Pulmonary artery endothelial cell (primary cell): ENCODE results near the gene TCF25. TPM values are rescaled to one million over a fixed set of nuclear protein-coding genes. Genes with fewer than 3 reads are reported as not detected.
A peak's percentile ranks its signal among the peaks of the same experiment; 100 is the strongest.
"Not testable (repeated sequence)": the region's sequence is repeated elsewhere in the genome, so short reads cannot be mapped to it uniquely, and the experiment has no call there.

Experiments
- DNase-seq: peaks from one replicate; pipeline ENCODE4 v3.0.0-alpha.2; 2011; ENCODE audit warnings: low read depth, low spot score
- total RNA-seq: library from RNA; depleted of rRNA; stranded (reverse); fragments of >200 nt; gene quantifications from 2 replicates; pipeline ENCODE4 v1.2.3, GENCODE V29; 2014

TCF25 gene, protein sequence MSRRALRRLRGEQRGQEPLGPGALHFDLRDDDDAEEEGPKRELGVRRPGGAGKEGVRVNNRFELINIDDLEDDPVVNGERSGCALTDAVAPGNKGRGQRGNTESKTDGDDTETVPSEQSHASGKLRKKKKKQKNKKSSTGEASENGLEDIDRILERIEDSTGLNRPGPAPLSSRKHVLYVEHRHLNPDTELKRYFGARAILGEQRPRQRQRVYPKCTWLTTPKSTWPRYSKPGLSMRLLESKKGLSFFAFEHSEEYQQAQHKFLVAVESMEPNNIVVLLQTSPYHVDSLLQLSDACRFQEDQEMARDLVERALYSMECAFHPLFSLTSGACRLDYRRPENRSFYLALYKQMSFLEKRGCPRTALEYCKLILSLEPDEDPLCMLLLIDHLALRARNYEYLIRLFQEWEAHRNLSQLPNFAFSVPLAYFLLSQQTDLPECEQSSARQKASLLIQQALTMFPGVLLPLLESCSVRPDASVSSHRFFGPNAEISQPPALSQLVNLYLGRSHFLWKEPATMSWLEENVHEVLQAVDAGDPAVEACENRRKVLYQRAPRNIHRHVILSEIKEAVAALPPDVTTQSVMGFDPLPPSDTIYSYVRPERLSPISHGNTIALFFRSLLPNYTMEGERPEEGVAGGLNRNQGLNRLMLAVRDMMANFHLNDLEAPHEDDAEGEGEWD
- total RNA-seq, result 161 and 226 TPM in 2 replicates

DNA sequence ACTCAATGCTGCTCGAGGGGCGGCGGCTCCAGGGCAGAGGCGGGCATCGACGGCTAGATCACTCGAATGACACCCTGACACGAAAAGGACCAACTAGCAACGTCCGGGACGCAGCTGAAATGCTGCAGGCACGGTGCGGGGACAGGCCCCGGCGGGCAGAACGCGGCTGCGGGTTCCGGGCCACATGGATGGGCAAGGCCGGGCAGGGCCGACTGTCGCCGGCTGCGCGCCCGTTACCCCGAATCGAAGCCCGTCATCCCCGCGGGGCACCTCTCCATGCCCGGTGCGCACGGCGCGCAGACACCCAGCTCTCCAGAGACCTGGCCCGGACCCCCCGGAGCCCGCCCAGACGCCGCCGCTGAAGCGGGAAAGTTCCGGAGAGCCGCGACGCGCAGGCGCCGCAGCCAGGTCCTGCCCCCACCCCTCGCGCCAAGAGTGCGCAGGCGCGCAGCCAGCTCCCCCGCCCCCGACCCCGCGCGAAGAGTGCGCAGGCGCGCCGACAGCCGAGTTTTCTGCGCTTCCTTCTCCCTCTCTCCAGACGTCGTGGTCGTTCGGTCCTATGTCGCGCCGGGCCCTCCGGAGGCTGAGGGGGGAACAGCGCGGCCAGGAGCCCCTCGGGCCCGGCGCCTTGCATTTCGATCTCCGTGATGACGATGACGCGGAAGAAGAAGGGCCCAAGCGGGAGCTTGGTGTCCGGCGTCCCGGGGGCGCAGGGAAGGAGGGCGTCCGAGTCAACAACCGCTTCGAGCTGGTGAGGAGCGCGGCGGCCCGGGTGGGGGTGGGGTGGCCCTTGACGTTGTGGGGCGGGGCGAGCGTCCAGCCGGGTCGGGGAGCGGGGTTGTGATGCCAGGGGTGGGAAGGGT lies at the start of gene TCF25:
Gene TCF25 (plus strand): TSS at position 484 of the 863 bp plus-strand sequence. CDS start 76 bp downstream, at position 560.
- DNase-seq, result peak; percentile 37

DNA sequence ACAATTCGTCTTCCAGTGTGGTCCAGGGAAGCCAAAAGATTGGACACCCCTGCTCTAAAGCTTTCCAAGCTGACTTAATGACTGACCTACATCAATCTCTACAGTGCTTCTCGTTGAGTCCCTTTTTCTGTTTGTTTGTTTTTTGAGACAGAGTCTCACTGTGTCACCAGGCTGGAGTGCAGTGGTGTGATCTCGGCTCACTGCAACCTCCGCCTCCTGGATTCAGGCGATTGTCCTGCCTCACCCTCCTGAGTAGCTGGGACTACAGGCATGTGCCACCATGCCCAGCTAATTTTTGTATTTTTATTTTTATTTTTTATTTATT lies 49.6 kb upstream of the TCF25 start:
- DNase-seq, result not testable (repeated sequence)

DNA sequence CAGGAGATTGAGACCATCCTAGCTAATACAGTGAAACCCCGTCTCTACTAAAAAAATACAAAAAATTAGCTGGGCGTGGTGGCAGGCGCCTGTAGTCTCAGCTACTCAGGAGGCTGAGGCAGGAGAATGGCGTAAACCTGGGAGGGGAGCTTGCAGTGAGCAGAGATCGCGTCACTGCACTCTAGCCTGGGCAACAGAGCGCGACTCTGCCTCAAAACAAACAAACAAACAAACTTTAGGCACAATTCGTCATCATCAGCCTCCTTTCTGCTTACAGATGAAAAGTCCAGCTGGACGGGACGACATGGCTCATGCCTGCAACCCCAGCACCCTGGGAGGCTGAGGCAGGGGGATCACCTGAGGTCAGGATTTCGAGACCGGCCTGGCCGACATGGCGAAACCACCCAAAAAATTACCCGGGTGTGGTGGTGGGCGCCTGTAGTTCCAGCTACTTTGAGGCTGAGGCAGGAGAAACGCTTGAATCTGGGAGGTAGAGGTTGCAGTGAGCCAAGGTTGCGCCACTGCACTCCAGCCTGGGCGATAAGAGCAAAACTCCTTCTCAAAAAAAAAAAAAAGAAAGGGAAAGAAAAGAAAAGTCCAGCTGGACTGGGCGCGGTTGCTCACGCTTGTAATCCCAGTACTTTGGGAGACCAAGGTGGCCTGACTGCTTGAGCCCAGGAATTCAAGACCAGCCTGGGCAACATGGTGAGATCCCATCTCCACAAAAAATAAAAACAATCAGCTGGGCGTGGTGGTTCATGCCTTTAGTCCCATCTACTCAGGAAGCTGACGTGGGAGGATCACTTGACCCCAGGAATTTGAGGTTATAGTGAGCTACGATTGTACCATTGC lies 46.6 kb upstream of the TCF25 start:
- DNase-seq, result no peak

DNA sequence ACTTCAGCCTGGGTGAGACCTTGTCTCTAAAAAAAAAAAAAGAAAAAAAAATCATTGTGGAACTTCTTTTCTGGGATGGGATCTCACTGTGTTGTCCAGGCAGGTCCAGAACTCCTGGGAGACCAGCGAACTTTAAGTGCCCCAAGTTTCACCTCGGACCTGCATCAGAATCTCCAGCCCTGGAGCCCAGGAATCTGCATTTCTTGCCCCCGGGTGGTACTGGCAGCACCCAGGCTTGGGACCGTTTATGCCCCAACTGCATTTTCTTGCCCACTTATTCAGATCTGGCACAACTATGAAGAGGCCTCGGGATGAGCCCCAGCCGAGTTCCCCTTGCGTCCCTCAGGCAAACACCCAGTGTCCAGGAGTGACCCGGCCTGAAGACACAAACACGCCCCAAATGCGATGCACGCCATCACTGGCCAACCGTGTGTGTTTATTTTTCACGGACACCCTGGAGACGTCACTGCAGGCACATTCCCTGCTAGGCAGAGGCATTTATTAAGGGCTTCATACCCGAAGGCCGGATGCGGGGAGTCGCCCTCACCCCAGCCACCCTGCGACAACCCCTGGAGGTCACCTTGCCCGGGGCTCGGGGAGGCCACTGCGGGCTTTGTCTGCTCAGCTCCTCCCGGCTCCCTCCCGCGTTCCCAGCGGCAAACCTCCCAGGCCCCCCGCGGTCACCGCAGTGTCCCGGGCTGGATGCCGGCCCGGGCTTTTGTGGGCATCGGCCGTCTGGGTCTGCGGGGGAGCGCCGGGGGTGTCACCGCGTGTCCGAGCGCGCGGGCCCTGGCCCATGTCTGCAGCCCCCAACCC lies 45.8 kb upstream of the TCF25 start:
- DNase-seq, result no peak

DNA sequence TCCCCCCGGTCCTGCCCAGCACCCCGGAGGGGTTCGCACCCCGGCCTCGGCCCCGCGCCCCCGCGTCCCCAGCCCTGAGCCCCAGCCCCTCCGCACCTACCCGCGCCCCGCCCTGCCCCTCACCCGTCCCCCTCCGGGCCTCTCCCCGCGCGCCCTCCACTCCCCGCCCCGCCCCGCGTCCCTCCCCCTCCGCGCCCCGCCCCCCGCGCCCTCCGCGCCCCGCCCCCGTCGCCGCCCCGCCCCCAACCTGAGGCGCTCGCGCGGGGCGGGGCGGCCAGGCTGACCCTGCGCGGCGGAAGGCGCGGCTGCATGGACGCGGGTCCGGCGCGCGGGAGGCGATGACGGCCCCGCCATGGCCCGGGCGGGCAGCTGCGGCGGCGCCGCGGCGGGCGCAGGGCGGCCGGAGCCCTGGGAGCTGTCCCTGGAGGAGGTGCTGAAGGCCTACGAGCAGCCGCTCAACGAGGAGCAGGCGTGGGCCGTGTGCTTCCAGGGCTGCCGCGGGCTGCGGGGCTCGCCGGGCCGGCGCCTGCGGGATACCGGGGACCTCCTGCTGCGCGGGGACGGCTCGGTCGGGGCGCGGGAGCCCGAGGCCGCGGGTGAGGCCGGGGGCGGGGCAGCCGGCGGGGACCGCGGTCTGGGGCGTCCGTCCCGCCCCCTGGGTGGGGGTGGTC lies 45.1 kb upstream of the TCF25 start, which contains the start of gene SPIRE2:
Gene SPIRE2 (plus strand): TSS at position 277 of the 671 bp plus-strand sequence. CDS start 76 bp downstream, at position 353.
- DNase-seq, result no peak

DNA sequence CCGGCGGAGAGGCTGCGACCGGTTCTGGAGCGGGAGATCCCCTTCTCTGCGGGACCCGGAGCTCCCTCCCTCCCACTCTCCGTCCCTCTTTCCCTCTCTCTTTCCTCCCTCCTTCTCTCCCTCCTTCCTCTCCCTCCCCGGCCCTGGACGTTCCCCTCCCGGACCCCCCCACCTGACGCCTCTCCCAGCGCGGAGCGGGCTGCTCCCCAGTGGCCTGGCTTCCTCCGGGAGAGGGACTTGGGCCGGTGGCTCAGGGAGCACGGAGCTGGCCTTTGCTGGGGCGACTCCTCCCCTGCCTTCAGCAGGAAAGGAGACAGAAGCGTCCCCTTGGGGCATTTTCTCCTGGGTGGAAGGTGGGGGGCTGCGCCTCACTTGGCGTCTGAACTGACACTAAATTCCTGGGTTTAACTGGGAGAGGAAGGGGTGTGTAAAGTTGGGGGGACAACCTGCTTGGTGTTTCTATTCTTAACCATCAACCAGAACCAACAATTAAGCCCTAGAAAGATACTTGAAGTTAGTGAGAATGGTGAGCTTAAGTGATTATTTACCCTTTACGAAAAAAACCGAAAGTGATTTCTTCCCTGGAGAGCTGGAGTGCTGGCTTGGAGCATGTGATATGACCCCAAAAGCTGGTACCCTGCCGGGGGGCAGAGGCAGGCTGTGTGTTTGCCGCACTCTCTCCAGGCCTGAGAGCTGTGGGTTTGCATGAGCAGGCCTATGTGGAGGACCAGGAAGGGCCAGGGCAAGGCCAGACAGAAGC lies 44.3 kb upstream of the TCF25 start:
- DNase-seq, result no peak

DNA sequence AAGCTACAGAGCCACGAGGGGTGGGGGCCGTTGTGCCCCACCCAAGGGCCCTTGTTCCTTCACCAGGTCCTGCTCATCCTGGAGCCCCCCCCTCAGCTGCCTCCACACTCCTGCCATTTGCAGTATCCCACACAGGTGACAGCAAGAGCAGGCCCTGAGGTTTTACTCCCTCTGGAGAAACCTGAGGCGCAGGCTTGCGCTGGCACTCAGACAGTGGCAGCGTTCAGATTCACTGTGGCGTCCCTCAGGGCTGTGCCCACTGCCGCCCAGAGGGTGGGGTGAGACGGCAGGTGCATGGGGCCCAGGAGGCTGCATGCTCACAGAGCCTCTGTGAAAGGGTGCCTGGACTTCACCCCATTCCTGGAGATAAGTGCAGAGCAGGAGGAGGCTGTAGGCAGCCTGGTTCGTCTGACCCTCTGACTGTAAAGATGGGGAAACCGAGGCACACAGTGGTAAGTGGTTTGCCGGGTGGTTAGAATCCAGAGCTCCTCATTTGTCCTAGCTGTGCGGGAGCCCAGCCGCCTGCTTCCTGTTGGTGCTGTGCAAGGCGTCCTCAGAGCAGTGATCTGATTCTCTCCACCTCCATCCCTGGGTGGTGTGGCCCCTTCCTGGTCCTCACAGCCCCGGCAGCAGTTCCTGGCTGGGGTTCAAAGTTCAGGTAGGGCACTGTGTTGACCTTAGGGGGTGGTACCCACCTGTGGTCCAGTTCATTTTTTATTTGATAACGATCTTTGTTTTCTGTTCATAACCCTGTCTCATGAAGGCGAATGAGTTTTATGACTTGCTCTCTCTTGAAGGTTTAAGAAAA lies 43.6 kb upstream of the TCF25 start:
- DNase-seq, result no peak

DNA sequence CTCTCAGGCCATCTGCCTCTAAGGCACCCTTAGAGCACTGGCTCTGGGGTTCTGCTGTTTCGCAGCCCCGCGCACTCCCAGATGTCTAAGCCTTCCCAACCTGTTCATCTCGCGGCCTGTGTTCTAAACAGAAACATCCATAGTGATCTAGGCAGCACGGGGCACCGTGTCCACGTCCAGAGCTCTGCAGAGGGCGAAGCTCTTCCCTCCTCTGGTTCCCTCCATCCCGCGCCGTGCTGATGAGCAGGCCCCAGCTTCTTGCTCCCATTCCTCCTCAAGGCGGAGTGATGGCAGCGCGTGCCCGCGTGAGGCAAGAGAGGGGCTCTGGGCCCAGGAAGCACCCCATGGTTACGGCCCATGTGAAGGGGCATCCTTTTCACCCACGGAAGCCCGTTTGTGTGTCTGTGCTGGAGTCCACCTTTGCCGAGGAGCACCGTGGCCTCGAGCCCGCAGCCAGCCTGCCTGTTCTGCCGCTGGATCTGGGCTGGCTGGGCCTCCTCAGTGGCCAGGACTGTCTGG lies 41.5 kb upstream of the TCF25 start:
- DNase-seq, result no peak

DNA sequence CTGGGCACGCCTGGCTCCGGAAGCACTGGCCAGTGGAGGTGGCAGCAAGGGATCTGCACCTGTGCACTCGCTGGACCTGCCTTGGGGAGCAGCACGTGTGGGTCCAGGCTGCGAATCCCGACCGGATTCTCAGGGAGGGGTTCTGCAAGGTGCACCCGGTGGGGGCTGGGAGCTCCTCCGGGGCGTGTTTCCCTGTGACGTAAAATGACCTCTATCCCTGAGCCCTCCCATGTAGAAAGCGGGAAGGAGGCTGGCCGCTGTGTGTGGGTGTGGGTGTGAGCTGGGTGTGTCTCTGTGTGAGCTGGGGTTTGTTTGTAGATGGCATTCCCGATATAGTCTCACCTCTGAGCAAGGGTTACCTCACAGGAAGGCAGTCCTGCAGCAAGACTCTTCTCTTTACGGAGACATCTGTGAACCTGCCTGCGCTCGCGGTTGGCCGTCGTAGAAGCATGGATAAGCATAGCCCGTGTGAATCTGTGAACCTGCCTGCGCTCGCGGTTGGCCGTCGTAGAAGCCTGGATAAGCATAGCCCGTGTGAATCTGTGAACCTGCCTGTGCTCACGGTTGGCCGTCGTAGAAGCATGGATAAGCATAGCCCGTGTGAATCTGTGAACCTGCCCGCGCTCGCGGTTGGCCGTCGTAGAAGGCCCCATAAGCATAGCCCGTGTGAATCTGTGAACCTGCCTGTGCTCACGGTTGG lies 39.6 kb upstream of the TCF25 start:
- DNase-seq, result not testable (repeated sequence)

DNA sequence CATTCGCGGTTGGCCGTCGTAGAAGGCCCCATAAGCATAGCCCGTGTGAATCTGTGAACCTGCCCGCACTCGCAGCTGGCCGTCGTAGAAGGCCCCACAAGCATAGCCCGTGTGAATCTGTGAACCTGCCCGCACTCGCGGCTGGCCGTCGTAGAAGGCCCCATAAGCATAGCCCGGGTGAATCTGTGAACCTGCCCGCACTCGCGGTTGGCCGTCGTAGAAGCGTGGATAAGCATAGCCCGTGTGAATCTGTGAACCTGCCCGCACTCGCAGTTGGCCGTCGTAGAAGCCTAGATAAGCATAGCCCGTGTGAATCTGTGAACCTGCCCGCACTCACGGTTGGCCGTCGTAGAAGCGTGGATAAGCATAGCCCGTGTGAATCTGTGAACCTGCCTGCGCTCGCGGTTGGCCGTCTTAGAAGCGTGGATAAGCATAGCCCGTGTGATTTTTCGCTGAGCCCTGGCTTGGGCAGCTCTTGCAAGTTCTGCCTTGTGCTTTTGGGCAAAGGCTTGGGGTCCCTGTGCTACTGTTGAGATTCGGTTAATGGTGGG lies 38.5 kb upstream of the TCF25 start:
- DNase-seq, result not testable (repeated sequence)

DNA sequence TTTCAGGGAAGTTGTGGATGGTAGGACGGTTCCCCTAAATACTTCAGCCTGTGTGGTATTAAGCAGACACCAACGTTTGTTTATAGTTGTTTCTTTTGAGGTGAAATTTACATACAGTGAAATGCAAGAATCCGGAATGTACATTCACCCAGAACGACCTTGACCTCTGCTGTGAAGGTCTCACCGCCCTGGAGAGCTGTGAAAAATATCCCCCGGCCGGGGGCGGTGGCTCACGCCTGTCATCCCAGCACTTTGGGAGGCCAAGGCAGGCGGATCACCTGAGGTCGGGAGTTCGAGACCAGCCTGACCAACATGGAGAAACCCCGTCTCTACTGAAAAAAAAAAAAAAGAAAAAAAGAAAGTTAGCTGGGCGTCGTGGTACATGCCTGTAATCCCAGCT lies 36.9 kb upstream of the TCF25 start:
- not testable (repeated sequence) for DNase-seq

DNA sequence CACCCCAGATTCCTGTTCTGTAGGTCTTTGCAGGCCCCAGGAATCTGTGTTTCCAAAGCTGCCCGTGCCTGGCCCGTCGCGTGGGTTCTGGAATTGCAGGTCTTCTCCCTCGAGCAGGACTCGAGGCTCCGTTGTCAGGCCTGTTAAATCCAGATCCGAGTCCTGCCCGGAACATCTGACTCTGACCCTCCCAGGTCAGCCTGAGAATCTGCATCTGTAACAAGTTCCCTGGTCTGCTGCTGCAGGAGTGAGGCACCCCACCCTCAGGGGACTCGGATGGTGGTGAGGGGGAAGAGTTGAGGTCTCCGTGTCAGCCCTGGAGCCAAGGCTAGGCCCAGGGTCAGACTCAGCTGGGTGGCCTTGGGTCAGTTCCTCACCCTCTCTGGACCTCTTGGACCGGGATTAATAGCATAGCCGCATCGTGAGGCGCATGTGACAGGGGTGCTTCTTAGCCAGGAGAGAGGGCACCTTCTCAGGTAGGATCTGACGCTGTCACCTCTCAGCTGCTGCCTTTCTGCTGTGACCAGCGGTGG lies 36.3 kb upstream of the TCF25 start:
- no peak for DNase-seq

DNA sequence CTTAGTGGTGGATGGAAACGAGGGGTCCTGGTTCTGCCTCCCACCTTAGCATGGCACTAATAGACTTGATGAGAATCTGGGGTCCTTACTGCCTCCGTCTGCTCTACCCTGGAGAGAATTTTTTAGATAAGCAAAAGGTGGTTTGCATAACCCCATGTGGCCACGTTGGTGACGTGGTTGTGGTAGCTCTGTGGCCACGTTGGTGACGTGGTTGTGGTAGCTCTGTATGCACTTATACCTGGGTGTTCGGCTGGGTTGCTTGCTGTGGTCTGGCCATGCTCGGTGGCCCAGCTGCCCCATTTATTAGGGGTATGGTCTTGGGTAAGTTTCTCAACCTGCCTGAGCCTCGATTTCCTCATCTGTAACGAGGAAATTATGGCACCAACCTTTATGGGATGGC lies 32.1 kb upstream of the TCF25 start:
- DNase-seq, result no peak

DNA sequence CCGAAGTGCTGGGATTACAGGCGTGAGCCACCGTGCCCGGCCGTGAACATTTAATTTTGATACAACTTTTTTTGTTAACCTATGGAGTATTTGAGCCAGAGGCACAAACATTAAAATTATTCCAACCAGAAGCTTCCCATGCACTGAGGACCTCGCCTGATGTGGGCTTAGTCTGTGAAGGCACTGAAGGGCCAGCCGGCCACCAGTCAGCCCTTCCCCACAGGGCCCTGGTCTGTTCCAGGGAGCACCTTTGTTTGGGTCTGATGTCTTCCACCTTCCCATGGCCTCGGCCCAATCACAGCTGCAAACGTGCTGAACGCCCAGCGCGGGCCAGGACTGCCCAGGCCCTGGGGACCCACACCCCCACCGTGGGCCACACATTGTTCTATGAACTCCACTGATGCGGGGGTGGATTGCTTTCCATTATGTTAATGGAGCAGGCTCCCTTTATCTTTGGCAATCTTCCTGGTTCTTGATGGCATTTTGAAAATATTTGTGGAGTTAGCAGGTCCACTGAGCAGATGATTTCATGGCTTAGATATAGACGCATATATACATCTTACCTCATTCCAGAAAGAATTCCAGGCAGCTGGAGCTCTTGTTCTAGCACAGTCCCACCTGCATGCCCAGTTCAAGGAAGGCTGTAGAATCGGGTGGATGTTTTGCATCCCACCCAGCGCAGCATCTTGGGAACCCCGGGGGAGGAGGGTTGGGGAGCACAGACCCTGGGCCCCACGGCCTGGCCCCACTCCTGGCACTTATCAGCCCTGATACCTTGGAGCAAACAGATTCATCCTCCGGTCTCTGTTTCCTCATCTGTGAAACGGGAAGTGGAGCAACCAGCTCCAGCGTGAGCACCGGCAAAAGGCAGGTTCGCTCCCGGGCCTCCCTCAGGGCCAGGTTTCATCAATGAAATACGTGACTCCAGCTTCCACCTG lies 30.7 kb upstream of the TCF25 start:
- DNase-seq, result no peak
